HEK293 (cell line): ENCODE results near the gene CBFA2T2.
A peak's percentile ranks its signal among the peaks of the same experiment; 100 is the strongest.

Experiments
- GLIS1 ChIP-seq: fragments of 450-650 bp; formaldehyde crosslinking; IDR thresholded peaks from 2 replicates; pipeline ENCODE4 v1.5.1; 2016; ENCODE audit warnings: missing biosample characterization, missing genetic modification characterization
- IKZF3 ChIP-seq: fragments of 450-650 bp; IDR thresholded peaks from 2 replicates; pipeline ENCODE4 v1.5.0; 2018; ENCODE audit warnings: missing biosample characterization, mild to moderate bottlenecking, missing genetic modification characterization, moderate library complexity
- MYNN ChIP-seq: fragments of 450-650 bp; formaldehyde crosslinking; IDR thresholded peaks from 2 replicates; pipeline ENCODE4 v1.5.1; 2016; ENCODE audit warnings: missing biosample characterization, missing genetic modification characterization, borderline replicate concordance
- OSR2 ChIP-seq: fragments of 450-650 bp; formaldehyde crosslinking; IDR thresholded peaks from 2 replicates; pipeline ENCODE4 v1.5.1; 2016; ENCODE audit warnings: missing biosample characterization, missing genetic modification characterization
- YY2 ChIP-seq: fragments of 450-650 bp; formaldehyde crosslinking; IDR thresholded peaks from 2 replicates; pipeline ENCODE4 v1.5.1; 2016; ENCODE audit warnings: missing biosample characterization, missing genetic modification characterization
- ZBTB8A ChIP-seq: fragments of 450-650 bp; formaldehyde crosslinking; IDR thresholded peaks from 2 replicates; pipeline ENCODE4 v1.5.1; 2016; ENCODE audit warnings: missing biosample characterization, missing genetic modification characterization
- ZFP37 ChIP-seq: fragments of 450-650 bp; formaldehyde crosslinking; IDR thresholded peaks from 2 replicates; pipeline ENCODE4 v1.5.1; 2016; ENCODE audit warnings: missing biosample characterization, missing genetic modification characterization
- ZNF112 ChIP-seq: fragments of 450-650 bp; formaldehyde crosslinking; IDR thresholded peaks from 2 replicates; pipeline ENCODE4 v1.5.0; 2017; ENCODE audit warnings: missing biosample characterization, missing genetic modification characterization
- ZNF202 ChIP-seq: fragments of 450-650 bp; formaldehyde crosslinking; IDR thresholded peaks from 2 replicates; pipeline ENCODE4 v1.5.1; 2016; ENCODE audit warnings: missing biosample characterization, missing genetic modification characterization, borderline replicate concordance
- ZNF335 ChIP-seq: fragments of 450-650 bp; formaldehyde crosslinking; conservative IDR thresholded peaks from 2 replicates; pipeline ENCODE4 v1.5.1; 2016; ENCODE audit warnings: missing biosample characterization, missing genetic modification characterization
- ZNF514 ChIP-seq: fragments of 450-650 bp; formaldehyde crosslinking; IDR thresholded peaks from 2 replicates; pipeline ENCODE4 v1.5.1; 2016; ENCODE audit warnings: missing biosample characterization, missing genetic modification characterization
- ZNF596 ChIP-seq: fragments of 450-650 bp; IDR thresholded peaks from 2 replicates; pipeline ENCODE4 v1.5.0; 2018; ENCODE audit warnings: missing biosample characterization, mild to moderate bottlenecking, missing genetic modification characterization, moderate library complexity
- ZNF600 ChIP-seq: fragments of 450-650 bp; formaldehyde crosslinking; IDR thresholded peaks from 2 replicates; pipeline ENCODE4 v1.5.1; 2016; ENCODE audit warnings: missing biosample characterization, missing genetic modification characterization
- ZNF610 ChIP-seq: fragments of 450-650 bp; formaldehyde crosslinking; IDR thresholded peaks from 2 replicates; pipeline ENCODE4 v1.5.1; 2016; ENCODE audit warnings: missing biosample characterization, missing genetic modification characterization, borderline replicate concordance
- ZNF677 ChIP-seq: fragments of 450-650 bp; IDR thresholded peaks from 2 replicates; pipeline ENCODE4 v1.5.0; 2018; ENCODE audit warnings: missing biosample characterization, mild to moderate bottlenecking, missing genetic modification characterization, moderate library complexity
- TF ChIP-seq, protein P1 (sequence below): fragments of 450-650 bp; formaldehyde crosslinking; IDR thresholded peaks from 2 replicates; pipeline ENCODE4 v1.5.1; 2016; ENCODE audit warnings: missing biosample characterization, missing genetic modification characterization
- TF ChIP-seq, protein P2 (sequence below): fragments of 450-650 bp; formaldehyde crosslinking; IDR thresholded peaks from 2 replicates; pipeline ENCODE4 v1.5.1; 2016; ENCODE audit warnings: missing biosample characterization, missing genetic modification characterization
- TF ChIP-seq, protein P3 (sequence below): fragments of 450-650 bp; formaldehyde crosslinking; IDR thresholded peaks from 2 replicates; pipeline ENCODE4 v1.5.1; 2016; ENCODE audit warnings: missing biosample characterization, missing genetic modification characterization
- TF ChIP-seq, protein P4 (sequence below): fragments of 450-650 bp; formaldehyde crosslinking; IDR thresholded peaks from 2 replicates; pipeline ENCODE4 v1.5.1; 2017; ENCODE audit warnings: missing biosample characterization, mild to moderate bottlenecking, missing genetic modification characterization, moderate library complexity
- TF ChIP-seq, protein P5 (sequence below): fragments of 450-650 bp; formaldehyde crosslinking; IDR thresholded peaks from 2 replicates; pipeline ENCODE4 v1.5.1; 2016; ENCODE audit warnings: missing biosample characterization, missing genetic modification characterization
- TF ChIP-seq, protein P6 (sequence below): fragments of 450-650 bp; formaldehyde crosslinking; IDR thresholded peaks from 2 replicates; pipeline ENCODE4 v1.5.1; 2016; ENCODE audit warnings: missing biosample characterization, missing genetic modification characterization, low read depth
- TF ChIP-seq, protein P7 (sequence below): fragments of 450-650 bp; formaldehyde crosslinking; IDR thresholded peaks from 2 replicates; pipeline ENCODE4 v1.5.1; 2016; ENCODE audit warnings: missing biosample characterization, missing genetic modification characterization

The CBFA2T2 gene

DNA sequence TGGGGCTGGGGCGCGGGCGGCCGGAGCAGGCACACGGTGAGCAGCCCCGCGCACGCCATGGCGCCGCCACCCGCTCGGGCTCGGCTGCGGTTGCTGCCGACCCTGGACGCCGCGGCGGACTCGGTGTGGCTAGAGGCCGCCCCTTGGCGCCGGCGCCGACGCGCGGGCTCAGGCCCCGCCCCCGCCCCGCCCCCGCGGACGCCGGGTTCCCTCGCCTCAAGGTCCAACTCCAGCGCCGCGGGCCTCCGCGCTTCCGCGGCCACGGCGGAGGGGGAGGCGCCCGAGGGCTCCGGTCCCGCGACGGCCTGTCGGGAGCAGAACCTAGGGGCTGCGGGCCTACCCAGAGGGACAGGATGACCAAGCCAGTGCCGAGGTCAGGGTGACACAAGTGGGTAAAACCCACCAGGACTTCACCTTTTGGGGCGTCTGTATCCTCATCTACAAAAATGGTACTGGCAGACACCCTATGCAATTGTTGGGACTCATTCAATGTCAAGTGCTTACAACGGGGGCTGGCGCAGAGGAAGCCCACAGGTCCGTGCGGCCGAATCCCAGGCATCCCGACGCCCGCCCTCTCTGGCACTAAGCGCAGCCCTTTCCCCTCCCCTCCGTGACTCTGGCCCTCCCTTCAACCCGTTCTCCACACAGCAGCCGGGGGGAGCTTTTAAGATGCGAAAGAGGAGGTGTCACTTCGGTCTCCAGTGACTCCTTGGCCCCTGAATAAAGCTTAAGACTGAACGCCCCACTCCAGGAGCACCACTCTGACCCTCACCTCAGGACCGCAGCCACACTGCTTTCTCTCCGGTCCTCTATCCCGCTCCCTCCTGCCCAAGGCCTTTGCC, 184.6 kb downstream of the CBFA2T2 start, which contains the start of gene NECAB3 (continued):
- TF ChIP-seq, protein P1, sequence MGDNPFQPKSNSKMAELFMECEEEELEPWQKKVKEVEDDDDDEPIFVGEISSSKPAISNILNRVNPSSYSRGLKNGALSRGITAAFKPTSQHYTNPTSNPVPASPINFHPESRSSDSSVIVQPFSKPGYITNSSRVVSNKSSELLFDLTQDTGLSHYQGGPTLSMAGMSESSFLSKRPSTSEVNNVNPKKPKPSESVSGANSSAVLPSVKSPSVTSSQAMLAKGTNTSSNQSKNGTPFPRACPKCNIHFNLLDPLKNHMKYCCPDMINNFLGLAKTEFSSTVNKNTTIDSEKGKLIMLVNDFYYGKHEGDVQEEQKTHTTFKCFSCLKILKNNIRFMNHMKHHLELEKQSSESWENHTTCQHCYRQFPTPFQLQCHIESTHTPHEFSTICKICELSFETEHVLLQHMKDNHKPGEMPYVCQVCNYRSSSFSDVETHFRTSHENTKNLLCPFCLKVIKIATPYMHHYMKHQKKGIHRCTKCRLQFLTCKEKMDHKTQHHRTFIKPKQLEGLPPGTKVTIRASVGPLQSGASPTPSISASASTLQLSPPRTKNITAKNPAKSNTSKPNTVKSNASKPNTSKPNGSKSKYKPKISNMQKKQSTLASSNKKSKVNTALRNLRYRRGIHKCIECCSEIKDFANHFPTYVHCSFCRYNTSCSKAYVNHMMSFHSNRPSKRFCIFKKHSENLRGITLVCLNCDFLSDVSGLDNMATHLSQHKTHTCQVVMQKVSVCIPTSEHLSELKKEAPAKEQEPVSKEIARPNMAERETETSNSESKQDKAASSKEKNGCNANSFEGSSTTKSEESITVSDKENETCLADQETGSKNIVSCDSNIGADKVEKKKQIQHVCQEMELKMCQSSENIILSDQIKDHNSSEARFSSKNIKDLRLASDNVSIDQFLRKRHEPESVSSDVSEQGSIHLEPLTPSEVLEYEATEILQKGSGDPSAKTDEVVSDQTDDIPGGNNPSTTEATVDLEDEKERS (tag by site-specific recombination) = no peak
- TF ChIP-seq ZNF596 (tag by site-specific recombination) = peak; percentile 45; the same call in 1 of the 2 replicates
- 0 out of 2 replicates have a peak, but pooled peaks have one; percentile 11 for TF ChIP-seq OSR2 (tag by site-specific recombination)
- TF ChIP-seq, protein P2, sequence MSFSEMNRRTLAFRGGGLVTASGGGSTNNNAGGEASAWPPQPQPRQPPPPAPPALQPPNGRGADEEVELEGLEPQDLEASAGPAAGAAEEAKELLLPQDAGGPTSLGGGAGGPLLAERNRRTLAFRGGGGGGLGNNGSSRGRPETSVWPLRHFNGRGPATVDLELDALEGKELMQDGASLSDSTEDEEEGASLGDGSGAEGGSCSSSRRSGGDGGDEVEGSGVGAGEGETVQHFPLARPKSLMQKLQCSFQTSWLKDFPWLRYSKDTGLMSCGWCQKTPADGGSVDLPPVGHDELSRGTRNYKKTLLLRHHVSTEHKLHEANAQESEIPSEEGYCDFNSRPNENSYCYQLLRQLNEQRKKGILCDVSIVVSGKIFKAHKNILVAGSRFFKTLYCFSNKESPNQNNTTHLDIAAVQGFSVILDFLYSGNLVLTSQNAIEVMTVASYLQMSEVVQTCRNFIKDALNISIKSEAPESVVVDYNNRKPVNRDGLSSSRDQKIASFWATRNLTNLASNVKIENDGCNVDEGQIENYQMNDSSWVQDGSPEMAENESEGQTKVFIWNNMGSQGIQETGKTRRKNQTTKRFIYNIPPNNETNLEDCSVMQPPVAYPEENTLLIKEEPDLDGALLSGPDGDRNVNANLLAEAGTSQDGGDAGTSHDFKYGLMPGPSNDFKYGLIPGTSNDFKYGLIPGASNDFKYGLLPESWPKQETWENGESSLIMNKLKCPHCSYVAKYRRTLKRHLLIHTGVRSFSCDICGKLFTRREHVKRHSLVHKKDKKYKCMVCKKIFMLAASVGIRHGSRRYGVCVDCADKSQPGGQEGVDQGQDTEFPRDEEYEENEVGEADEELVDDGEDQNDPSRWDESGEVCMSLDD (tag by site-specific recombination) = 0 out of 2 replicates have a peak, but pooled peaks have one; percentile 14
- TF ChIP-seq ZNF514 = no peak
- TF ChIP-seq, protein P3, sequence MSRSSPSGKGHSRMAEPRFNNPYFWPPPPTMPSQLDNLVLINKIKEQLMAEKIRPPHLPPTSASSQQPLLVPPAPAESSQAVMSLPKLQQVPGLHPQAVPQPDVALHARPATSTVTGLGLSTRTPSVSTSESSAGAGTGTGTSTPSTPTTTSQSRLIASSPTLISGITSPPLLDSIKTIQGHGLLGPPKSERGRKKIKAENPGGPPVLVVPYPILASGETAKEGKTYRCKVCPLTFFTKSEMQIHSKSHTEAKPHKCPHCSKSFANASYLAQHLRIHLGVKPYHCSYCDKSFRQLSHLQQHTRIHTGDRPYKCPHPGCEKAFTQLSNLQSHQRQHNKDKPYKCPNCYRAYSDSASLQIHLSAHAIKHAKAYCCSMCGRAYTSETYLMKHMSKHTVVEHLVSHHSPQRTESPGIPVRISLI (tag by site-specific recombination) = no peak
- TF ChIP-seq ZBTB8A = peak; percentile 73
- no peak; the same call in none of the 2 replicates for TF ChIP-seq ZNF600
- no peak for TF ChIP-seq MYNN (tag by site-specific recombination)
- no peak for TF ChIP-seq YY2 (tag by site-specific recombination)
- TF ChIP-seq, protein P4, sequence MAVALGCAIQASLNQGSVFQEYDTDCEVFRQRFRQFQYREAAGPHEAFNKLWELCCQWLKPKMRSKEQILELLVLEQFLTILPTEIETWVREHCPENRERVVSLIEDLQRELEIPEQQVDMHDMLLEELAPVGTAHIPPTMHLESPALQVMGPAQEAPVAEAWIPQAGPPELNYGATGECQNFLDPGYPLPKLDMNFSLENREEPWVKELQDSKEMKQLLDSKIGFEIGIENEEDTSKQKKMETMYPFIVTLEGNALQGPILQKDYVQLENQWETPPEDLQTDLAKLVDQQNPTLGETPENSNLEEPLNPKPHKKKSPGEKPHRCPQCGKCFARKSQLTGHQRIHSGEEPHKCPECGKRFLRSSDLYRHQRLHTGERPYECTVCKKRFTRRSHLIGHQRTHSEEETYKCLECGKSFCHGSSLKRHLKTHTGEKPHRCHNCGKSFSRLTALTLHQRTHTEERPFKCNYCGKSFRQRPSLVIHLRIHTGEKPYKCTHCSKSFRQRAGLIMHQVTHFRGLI (tag by site-specific recombination) = no peak
- peak; percentile 33; the same call in 1 of the 2 replicates for TF ChIP-seq GLIS1 (tag by site-specific recombination)
- no peak for TF ChIP-seq ZNF112
- TF ChIP-seq IKZF3 = peak; percentile 67
- TF ChIP-seq ZNF610 = peak; percentile 35; the same call in 1 of the 2 replicates
- TF ChIP-seq, protein P5, sequence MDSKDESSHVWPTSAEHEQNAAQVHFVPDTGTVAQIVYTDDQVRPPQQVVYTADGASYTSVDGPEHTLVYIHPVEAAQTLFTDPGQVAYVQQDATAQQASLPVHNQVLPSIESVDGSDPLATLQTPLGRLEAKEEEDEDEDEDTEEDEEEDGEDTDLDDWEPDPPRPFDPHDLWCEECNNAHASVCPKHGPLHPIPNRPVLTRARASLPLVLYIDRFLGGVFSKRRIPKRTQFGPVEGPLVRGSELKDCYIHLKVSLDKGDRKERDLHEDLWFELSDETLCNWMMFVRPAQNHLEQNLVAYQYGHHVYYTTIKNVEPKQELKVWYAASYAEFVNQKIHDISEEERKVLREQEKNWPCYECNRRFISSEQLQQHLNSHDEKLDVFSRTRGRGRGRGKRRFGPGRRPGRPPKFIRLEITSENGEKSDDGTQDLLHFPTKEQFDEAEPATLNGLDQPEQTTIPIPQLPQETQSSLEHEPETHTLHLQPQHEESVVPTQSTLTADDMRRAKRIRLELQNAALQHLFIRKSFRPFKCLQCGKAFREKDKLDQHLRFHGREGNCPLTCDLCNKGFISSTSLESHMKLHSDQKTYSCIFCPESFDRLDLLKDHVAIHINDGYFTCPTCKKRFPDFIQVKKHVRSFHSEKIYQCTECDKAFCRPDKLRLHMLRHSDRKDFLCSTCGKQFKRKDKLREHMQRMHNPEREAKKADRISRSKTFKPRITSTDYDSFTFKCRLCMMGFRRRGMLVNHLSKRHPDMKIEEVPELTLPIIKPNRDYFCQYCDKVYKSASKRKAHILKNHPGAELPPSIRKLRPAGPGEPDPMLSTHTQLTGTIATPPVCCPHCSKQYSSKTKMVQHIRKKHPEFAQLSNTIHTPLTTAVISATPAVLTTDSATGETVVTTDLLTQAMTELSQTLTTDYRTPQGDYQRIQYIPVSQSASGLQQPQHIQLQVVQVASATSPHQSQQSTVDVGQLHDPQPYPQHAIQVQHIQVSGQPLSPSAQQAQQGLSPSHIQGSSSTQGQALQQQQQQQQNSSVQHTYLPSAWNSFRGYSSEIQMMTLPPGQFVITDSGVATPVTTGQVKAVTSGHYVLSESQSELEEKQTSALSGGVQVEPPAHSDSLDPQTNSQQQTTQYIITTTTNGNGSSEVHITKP (tag by site-specific recombination) = peak; percentile 89
- TF ChIP-seq ZNF202 (tag by site-specific recombination) = no peak
- TF ChIP-seq ZFP37 (tag by site-specific recombination) = peak; percentile 27; the same call in 1 of the 2 replicates
- peak; percentile 97 for TF ChIP-seq ZNF335 (tag by site-specific recombination)
- no peak for TF ChIP-seq ZNF677 (tag by site-specific recombination)
- TF ChIP-seq, protein P6, sequence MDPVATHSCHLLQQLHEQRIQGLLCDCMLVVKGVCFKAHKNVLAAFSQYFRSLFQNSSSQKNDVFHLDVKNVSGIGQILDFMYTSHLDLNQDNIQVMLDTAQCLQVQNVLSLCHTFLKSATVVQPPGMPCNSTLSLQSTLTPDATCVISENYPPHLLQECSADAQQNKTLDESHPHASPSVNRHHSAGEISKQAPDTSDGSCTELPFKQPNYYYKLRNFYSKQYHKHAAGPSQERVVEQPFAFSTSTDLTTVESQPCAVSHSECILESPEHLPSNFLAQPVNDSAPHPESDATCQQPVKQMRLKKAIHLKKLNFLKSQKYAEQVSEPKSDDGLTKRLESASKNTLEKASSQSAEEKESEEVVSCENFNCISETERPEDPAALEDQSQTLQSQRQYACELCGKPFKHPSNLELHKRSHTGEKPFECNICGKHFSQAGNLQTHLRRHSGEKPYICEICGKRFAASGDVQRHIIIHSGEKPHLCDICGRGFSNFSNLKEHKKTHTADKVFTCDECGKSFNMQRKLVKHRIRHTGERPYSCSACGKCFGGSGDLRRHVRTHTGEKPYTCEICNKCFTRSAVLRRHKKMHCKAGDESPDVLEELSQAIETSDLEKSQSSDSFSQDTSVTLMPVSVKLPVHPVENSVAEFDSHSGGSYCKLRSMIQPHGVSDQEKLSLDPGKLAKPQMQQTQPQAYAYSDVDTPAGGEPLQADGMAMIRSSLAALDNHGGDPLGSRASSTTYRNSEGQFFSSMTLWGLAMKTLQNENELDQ (tag by site-specific recombination) = no peak
- TF ChIP-seq, protein P7, sequence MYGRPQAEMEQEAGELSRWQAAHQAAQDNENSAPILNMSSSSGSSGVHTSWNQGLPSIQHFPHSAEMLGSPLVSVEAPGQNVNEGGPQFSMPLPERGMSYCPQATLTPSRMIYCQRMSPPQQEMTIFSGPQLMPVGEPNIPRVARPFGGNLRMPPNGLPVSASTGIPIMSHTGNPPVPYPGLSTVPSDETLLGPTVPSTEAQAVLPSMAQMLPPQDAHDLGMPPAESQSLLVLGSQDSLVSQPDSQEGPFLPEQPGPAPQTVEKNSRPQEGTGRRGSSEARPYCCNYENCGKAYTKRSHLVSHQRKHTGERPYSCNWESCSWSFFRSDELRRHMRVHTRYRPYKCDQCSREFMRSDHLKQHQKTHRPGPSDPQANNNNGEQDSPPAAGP (tag by site-specific recombination) = 0 out of 2 replicates have a peak, but pooled peaks have one; percentile 53
